Breast epithelium (tissue), 4 donors: ENCODE measurements around the gene AGMAT. TPM values are rescaled to one million over a fixed set of nuclear protein-coding genes. Genes with fewer than 3 reads are reported as not detected.

Source experiments
- DNase-seq, 2 donors: peaks; one replicate each; pipeline ENCODE4 v3.0.0-alpha.2; 2019; ENCODE audit warnings: low spot score in 2 of 2
- H3K27ac ChIP-seq, 2 donors: fragments of 200-600 bp; sonication (generic) in 1 of 2; one replicate each; pipeline ENCODE4 v1.5.1; 2016 to 2019; ENCODE audit warnings: mild to moderate bottlenecking in 1 of 2
- H3K27me3 ChIP-seq, 2 donors: fragments of 200-600 bp; sonication (generic) in 1 of 2; one replicate each; pipeline versions ENCODE4 v1.5.1 to v1.6.0; 2017 to 2019; ENCODE audit warnings: control low read depth in 1 of 2, mild to moderate bottlenecking in 1 of 2
- H3K36me3 ChIP-seq: fragments of 200-600 bp; one replicate; pipeline ENCODE4 v1.5.1; 2019
- H3K4me1 ChIP-seq, 2 donors: fragments of 200-600 bp; sonication (generic); one replicate each; pipeline ENCODE4 v1.5.1; 2016 to 2019; ENCODE audit warnings: control low read depth in 1 of 2
- H3K4me3 ChIP-seq, 3 donors: fragments of 200-600 bp; sonication (generic); 1 replicate in 2 of 3; 2 replicates in 1 of 3; pipeline ENCODE4 v1.5.1; 2016 to 2019; ENCODE audit warnings: mild to moderate bottlenecking in 3 of 3, moderate library complexity in 2 of 3
- H3K9me3 ChIP-seq, 2 donors: fragments of 200-600 bp; sonication (generic) in 1 of 2; one replicate each; pipeline ENCODE4 v1.5.1; 2016 to 2019; ENCODE audit warnings: control low read depth in 1 of 2
- POLR2A ChIP-seq: fragments of 450-650 bp; IDR thresholded peaks from one replicate; pipeline ENCODE4 v1.6.1; 2016; ENCODE audit warnings: antibody characterized with exemption, mild to moderate bottlenecking, moderate library complexity
- POLR2AphosphoS5 ChIP-seq, 3 donors: sonication (generic); formaldehyde crosslinking; IDR thresholded peaks; one replicate each; pipeline ENCODE4 v1.6.1; 2017; ENCODE audit warnings: antibody characterized with exemption in 3 of 3
- intact Hi-C: fragments of 100-400 bp; cut with DNase I; formaldehyde crosslinking; loops from one replicate; pipeline ENCODE4 v1.15.1; 2023; ENCODE audit warnings: low total_unique reads
- total RNA-seq, 3 donors: library from RNA; depleted of rRNA; stranded (reverse); fragments of >200 nt; gene quantifications; one replicate each; pipeline ENCODE4 v1.1.0, GENCODE V29; 2016
- TF ChIP-seq, protein P1 (sequence below), 3 donors: fragments of 450-650 bp; IDR thresholded peaks; one replicate each; pipeline ENCODE4 v1.5.1; 2016 to 2017; ENCODE audit warnings: antibody characterized with exemption in 3 of 3, mild to moderate bottlenecking in 3 of 3, moderate library complexity in 3 of 3

Gene AGMAT
- total RNA-seq, 3 donors from 2014 or later = 0.29 to 0.33 (median 0.32) TPM

DNA sequence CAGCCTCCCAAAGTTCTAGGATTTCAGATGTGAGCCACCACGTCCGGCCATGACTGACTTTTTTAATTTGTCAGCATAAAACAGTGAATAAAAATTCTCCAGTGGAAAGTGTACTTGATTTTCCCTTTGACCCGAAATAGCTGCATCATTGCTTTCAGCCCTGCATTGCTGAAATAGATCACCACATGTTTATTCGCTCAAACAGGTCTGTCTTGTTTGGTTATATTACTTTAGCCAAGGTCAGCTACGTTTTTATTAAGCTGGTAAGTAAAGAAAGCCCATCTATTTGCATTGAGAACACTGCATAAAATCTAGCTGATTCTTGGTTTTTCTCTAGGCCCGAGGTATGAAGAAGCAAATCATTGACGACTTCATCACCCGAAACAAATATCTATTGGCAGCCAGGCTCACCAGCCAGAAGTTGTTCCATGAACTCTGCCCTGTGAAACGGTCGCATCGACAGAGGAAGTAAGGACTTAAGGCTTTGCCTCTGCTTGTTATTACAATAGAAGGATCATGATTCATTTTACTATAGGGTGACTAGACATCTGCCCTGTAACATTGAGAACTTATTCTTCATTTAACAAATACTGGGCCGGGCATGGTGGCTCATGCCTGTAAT, 25.6 kb downstream of the AGMAT start:
- H3K27ac ChIP-seq = peak overlapping the region; percentile 19 to 62
- H3K36me3 ChIP-seq = no peaks in the 10 kb centered on the region
- DNase-seq = no peak
- H3K4me3 ChIP-seq = no peak overlapping the region
- TF ChIP-seq, protein P1, sequence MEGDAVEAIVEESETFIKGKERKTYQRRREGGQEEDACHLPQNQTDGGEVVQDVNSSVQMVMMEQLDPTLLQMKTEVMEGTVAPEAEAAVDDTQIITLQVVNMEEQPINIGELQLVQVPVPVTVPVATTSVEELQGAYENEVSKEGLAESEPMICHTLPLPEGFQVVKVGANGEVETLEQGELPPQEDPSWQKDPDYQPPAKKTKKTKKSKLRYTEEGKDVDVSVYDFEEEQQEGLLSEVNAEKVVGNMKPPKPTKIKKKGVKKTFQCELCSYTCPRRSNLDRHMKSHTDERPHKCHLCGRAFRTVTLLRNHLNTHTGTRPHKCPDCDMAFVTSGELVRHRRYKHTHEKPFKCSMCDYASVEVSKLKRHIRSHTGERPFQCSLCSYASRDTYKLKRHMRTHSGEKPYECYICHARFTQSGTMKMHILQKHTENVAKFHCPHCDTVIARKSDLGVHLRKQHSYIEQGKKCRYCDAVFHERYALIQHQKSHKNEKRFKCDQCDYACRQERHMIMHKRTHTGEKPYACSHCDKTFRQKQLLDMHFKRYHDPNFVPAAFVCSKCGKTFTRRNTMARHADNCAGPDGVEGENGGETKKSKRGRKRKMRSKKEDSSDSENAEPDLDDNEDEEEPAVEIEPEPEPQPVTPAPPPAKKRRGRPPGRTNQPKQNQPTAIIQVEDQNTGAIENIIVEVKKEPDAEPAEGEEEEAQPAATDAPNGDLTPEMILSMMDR (IDR thresholded peaks at IDR 0.05) = no peak
- TF ChIP-seq POLR2AphosphoS5 (IDR thresholded peaks at IDR 0.05) (peak in 1 of 3 donors; percentile 25), POLR2A (no peak)
- no peaks in the 10 kb centered on the region for H3K9me3 ChIP-seq
- no peaks in the 10 kb centered on the region for H3K27me3 ChIP-seq
- intact Hi-C loops = no loop called here
- no peaks in the 10 kb centered on the region for H3K4me1 ChIP-seq

DNA sequence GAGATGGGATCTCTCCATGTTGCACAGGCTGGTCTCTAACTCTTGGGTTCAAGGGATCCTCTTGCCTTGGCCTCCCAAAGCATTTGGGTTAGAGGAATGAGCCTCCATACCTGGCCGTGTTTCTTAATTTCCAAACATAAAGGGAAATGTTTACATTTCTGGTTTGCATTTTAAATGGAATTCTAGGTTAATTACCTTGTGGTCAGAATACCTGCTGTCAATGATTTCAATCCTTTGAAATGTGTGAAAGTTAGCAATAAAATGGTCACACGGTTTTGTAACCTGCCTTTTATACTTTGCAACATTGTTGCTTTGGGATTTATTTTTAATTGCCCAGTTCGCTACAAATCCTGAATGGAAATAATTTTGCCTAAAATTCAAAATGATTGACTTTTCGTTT, 26.3 kb downstream of the AGMAT start:
- intact Hi-C loops = no loop called here
- DNase-seq = no peak
- TF ChIP-seq, protein P1 (IDR thresholded peaks at IDR 0.05) = no peak
- no peak for TF ChIP-seq POLR2A
- no peak for TF ChIP-seq POLR2AphosphoS5 (IDR thresholded peaks at IDR 0.05)
- no peak overlapping the region for H3K27ac ChIP-seq
- H3K27me3 ChIP-seq = no peaks in the 10 kb centered on the region
- H3K4me3 ChIP-seq = no peak overlapping the region
- no peaks in the 10 kb centered on the region for H3K4me1 ChIP-seq
- no peaks in the 10 kb centered on the region for H3K9me3 ChIP-seq
- H3K36me3 ChIP-seq = no peaks in the 10 kb centered on the region

DNA sequence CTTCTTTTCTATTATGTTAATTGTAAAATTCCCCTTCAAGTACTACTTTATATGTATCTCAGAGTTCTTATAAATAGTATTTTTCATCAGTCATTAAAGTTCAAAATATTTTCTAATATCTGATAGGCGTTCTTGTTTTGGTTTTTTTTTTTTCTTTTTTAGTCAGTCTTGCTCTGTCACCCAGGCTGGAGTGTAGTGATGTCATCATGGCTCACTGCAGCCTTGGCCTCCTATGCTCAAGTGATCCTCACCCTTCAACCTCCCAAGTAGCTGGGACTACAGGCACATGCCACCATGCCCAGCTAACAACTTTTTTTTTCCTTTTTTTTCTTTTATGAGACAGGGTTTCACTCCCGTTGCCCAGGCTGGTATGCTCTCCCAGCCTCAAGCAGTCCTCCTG, 27.3 kb downstream of the AGMAT start:
- TF ChIP-seq POLR2AphosphoS5 (IDR thresholded peaks at IDR 0.05) (no peak), POLR2A (no peak)
- TF ChIP-seq, protein P1 (IDR thresholded peaks at IDR 0.05) = no peak
- H3K9me3 ChIP-seq = no peaks in the 10 kb centered on the region
- no peak overlapping the region for H3K27ac ChIP-seq
- intact Hi-C loops = no loop called here
- H3K4me1 ChIP-seq = no peaks in the 10 kb centered on the region
- DNase-seq = no peak
- no peaks in the 10 kb centered on the region for H3K27me3 ChIP-seq
- no peak overlapping the region for H3K4me3 ChIP-seq
- H3K36me3 ChIP-seq = no peaks in the 10 kb centered on the region

DNA sequence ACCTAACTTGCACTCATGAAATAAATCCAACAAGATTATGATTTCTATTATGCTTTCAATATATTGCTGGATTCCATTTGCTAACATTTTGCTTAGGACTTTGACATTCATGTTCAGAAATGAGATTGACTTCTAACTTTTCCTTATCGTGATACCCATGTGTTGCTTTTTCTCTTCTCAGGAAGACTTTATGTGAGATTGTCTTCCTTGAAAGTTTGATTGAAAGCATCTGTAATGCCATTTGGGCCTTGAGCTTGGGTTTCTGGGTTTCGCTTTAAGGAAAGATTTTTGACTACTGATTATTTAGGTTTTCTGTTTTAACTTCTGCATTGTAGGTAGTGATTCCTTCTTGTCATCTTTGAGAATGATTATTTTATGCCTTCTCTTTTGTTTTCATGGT, 27.8 kb downstream of the AGMAT start:
- no peak for DNase-seq
- TF ChIP-seq POLR2AphosphoS5 (IDR thresholded peaks at IDR 0.05) = no peak
- TF ChIP-seq, protein P1 (IDR thresholded peaks at IDR 0.05) = no peak
- no peak for TF ChIP-seq POLR2A
- Histone ChIP-seq H3K27ac (no peak overlapping the region), H3K36me3 (no peaks in the 10 kb centered on the region), H3K9me3 (no peaks in the 10 kb centered on the region), H3K4me3 (no peak overlapping the region), H3K27me3 (no peaks in the 10 kb centered on the region), H3K4me1 (no peaks in the 10 kb centered on the region)
- intact Hi-C loops = no loop called here

DNA sequence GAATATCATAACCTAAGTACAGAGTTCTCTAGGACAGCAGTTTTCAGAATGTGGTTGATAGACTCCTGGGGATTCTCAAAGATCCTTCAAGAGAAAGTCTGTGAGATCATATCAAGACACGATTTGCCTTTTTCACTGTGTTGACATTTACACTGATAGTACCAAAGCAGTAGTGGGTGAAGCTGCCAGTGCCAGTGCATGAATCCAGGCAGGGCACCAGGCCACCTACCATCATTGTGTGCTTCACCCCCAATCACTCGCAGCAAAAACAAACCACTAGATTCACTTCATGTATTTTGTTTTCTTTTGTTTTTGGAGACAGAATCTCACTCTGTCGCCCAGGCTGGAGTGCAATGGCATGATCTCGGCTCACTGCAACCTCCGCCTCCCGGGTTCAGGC, 34.3 kb downstream of the AGMAT start:
- Histone ChIP-seq H3K4me1 (no peaks in the 10 kb centered on the region), H3K27me3 (no peaks in the 10 kb centered on the region), H3K9me3 (no peaks in the 10 kb centered on the region), H3K4me3 (no peak overlapping the region), H3K36me3 (no peaks in the 10 kb centered on the region), H3K27ac (no peak overlapping the region)
- DNase-seq = no peak
- intact Hi-C loops = no loop called here
- no peak for TF ChIP-seq POLR2A
- TF ChIP-seq, protein P1 (IDR thresholded peaks at IDR 0.05) = no peak
- TF ChIP-seq POLR2AphosphoS5 (IDR thresholded peaks at IDR 0.05) = no peak
